Glomerular visceral epithelial cell (primary cell): ENCODE measurements around the gene PLEKHH1.

Source experiments
- DNase-seq: peaks from one replicate; pipeline ENCODE4 v3.0.0-alpha.2; 2016; ENCODE audit errors: extremely low spot score

Gene PLEKHH1

DNA sequence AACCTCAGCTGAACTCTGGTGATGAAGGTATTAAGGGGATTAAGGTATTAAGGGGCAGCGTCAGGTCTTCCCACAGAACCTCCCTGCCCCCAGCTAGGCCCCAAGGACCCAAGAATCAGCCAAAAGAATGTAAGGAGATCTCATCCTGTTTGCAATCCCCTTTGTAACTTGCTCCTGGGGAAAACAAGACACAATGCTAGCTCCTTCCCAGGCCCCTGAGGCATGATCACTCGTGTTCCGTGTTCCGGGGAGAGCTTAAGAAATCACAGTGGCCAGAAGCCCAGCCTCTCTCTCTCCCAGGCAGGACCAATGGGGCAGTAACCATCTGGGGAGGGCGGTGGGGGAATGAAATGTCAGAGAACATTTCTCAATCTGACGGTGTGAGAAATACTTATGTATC, 33.8 kb downstream of the PLEKHH1 start:
- no peak for DNase-seq

DNA sequence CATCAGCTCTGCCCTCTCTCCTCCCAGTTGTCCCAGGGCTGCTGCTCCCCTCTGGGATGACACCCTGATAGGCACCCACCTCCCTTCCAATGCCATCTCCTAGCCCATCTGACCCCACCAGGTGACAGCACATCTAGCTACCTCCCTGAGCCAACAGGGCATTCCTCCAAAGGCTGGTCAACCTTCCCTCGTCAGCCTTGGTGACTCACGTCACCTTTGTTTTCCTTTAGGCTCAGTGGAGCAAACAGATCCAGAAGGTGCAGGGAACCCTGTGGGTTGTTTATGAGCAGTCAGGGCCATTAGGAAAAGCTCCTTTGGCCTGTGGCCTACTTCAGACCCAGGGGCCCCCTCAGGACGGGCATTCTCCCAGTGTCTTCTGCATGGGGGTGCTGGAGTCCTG, 34.6 kb downstream of the PLEKHH1 start:
- no peak for DNase-seq

DNA sequence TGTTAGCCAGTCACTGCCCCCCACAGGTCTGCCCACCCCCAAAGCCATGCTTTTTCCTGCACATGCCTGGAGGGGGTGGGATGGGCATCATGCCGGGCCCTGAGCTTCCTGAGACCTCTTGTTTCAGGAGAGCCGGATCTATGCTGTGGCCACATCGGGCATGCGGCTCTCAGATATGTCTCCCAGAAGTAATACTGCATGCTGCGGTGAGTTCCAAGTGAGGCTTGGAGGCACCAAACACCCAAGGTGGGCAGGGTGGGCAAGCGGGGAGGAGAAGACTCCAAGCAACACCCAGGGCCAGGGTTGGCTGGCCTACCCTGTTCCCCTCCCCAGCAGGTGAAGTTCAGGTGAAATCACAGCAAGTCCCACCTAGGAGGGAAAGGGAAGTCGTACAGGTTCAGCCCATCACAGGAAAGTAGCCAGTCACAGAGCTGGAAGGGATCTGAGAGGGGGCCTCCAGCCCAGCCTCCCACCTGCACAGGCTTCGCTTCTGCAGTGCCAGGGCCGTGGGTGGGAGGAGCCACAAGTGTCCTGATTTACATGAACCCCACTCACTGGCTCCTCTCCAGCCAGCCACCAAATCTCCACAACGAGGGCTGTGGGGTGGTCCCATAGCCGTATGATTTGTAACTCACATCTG, 36.0 kb downstream of the PLEKHH1 start:
- no peak for DNase-seq

DNA sequence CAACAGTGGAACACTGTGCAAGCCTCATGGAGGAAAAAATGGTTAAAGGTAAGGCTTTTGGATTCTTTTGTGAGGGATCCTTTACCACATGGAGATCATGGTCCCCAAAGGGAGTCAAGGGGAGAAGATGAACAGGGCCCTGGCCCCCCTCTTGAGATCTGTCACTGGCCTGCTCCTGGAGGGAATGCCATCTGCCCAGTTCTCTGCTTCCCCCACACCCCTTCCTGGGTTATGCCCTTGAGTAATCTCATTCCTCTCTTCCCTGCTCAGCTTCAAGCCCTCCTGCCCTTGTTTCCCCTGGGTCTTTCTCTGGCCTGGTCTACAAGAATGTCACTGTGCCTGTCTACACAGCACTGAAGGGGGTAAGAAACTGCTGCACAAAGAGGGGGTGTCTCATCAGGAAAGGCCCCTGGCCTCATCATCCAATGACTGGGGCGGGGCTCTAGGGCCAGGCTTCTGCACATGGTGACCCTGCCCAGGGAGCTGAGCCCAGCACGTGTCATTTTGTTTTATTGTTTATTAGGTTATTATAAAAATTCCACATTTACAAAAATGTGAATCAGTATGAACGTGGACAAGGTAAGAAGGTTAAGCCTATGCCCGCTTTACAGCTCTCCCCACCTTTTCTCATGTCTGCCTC, 36.7 kb downstream of the PLEKHH1 start:
- no peak for DNase-seq

DNA sequence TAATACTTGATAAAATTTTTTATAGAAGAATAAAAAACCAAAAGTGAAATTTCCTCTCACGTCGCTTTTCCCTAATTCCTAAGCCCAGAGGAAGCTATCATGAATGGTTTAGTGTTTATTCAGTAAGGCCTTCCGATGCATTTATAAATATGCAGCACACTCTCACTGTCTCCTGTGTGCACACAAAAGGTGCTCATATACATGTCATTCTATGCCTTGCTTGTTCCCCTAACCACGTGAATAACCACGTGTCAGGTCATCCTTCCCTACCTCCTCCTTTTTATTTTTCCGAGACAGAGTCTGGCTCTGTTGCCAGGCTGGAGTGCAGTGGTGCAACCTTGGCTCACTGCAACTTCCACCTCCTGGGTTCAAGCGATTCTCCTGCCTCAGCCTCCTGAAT, 37.4 kb downstream of the PLEKHH1 start:
- DNase-seq = no peak

DNA sequence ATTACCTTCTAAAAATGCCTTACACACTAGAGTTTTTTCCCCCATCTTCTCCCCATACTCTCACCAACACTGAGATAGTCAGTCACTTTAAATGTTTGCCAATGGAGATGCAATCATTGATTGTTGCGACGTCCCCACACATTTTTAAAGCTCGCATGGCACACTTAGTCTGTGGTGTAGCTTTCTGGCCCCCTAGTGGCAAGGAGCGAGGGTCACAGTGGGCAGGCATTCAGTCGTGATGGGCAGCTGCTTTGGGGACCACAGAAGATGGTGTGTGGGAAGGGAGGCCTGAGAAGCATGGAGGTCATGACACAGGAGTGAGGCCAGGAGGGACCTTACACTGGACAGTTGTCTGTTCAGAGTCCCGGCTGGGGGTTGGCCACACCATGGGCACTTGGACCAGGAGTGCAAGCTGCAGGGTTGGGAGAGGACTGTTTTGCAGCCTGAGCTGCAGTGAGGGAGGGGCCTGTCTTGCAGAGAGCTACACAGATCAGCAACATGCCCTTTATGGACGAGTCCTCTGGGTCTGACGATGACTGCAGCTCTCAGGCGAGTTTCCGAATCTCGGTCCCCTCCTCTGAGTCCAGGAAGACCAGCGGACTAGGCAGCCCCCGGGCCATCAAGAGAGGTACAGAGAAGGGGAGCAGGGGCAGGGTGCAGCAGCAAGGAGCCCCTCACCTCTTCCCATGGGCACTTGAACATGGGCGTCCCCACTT, 38.3 kb downstream of the PLEKHH1 start:
- peak; percentile 56 for DNase-seq

DNA sequence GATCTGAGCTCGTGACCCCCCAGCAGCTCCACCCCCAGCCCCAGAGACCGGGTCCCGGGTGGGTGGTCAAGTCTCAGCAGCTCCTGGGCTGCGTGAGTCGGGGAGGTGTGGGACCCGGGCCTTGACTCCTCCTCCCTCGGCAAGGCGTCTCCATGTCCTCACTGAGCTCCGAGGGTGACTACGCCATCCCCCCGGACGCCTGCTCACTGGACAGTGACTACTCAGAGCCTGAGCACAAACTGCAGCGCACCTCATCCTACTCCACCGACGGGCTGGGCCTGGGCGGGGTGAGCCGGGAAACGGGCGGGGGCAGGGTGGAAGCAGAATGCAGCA, 38.9 kb downstream of the PLEKHH1 start:
- DNase-seq = no peak

DNA sequence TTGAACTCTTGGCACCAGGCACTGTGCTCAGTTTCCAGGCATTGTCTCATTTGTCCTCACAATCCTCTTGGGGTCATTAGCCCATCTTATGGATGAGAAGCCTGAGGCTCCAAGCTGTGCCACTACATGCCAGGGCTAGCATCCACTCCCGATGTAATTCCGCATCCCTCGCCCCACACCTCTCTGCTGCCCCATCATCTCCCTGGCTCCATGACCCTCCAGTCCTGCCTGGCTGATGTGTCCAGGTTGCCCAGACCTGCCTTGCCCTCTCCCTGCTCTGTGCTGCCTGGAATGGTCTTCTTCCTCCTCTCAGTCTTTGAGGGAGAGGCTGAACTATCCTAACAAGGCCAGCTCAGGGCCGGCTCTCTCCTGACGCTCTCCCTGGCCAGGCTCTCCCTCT, 39.5 kb downstream of the PLEKHH1 start:
- no peak for DNase-seq

DNA sequence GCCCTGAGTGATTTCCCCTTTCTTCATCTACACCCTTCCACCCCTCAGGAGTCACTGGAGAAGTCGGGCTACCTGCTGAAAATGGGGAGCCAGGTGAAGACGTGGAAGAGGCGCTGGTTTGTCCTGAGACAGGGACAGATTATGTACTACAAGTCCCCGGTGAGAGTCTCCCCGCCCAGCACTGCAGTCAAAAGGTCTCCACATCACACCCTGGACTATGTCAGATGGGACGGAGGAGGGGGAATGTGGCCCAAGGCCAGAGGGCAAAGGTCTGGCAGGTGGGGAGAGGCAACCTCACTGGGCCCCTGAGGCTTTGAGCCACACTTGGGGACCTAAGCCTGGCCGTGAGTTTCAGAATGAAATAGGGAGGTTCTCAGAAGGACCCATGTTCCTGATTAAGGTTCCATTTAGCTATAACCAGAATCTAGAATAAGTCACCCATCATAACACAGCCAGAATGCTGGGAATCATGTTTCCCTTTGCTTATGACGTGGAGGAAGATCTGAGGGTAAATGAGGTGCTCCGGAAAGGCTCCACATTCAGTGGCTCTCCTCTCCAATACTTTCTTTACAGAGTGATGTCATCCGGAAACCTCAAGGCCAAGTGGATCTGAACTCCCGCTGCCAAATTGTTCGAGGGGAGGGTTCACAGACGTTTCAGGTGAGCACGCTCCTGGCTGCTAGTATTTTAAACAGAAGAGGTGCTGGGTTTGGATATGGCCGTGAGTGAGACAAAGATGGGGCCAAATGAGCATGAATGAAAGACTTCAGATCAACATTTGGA, 40.3 kb downstream of the PLEKHH1 start:
- no peak for DNase-seq

DNA sequence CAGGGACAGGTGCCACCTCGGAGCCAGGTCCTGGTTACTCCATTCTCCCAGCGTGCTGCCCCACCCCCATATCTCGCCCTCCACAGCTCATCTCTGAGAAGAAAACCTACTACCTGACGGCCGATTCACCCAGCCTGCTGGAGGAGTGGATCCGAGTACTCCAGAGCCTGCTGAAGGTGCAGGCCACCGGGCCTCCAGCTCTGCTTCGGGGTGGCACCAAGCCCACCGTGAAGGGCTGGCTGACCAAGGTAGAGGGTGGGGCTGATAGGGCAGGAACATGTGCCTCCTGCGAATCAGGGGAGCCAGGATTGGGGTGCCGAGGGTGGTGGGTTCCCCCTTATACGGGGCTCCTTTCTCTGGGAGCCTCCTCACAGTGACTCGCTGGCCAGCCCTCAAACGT, 41.1 kb downstream of the PLEKHH1 start:
- DNase-seq = no peak

DNA sequence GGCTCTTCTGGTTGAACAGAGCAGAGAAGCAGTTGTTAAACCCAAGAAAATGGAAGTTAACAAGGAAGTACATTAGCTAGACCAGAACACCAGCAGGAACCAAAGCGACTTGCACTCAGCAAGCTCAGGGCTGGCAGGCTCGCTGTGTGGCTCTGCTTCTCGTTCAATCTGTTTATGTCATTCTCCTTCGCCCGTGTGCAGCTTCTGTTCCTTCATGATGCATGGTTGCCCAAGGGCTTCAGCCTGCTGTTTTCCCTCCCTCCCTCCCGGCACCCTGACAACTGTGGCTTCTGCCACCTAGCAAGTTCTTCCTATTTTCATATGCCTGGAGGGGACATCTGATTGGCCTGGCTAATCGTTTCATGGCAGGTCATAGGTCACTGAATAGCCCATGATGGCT, 41.7 kb downstream of the PLEKHH1 start:
- no peak for DNase-seq

DNA sequence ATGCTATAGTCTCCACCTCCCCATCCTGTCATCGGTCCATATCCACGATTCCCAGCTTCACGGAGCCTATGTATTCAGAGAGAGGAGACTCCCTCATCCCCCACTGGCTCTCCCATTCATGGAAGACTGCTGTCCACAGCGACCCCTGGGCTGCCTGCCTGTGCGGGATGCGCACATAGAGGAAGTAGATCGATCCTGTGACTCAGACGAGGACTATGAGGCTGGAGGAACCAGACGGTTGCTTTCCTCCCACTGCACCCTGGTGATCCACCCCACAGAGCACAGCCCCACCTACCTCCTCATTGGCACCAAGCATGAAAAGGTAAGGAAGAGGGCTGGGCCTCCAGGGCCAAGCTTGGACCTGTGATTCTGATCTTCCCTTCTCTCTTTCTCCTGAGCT, 42.6 kb downstream of the PLEKHH1 start:
- no peak for DNase-seq

DNA sequence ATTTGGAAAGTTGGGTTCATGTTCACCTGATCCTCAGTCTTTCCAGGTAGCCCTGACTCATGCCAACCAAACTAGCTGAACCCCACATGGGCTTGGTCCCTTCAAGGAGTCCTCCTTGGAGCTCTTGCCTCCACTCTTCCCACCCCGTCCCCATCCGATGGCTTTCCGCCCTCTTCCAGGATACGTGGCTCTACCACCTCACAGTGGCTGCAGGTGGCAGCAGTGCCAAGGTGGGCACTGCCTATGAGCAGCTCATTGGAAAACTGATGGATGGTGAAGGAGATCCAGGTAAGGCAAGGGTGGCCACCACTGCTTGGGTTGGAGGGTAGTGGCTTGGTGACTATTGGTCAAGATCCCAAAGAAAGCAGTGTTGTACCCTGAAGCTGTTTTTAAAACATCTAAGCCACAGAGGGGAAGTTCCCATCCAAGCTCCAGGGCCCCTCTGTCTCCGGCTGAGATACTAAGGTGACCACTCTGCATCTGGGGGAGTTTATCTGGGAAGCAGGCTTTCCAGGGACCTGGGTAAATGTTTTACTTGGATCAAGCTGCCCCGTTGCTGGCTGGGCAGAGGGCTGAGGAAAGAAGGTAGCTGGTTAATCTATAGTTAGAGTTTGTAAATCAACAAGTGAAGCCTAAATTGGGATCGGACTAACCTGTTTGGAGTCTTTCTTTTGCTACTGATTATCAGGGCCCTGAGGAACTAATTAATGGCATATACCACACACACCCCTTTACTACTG, 43.3 kb downstream of the PLEKHH1 start:
- no peak for DNase-seq

DNA sequence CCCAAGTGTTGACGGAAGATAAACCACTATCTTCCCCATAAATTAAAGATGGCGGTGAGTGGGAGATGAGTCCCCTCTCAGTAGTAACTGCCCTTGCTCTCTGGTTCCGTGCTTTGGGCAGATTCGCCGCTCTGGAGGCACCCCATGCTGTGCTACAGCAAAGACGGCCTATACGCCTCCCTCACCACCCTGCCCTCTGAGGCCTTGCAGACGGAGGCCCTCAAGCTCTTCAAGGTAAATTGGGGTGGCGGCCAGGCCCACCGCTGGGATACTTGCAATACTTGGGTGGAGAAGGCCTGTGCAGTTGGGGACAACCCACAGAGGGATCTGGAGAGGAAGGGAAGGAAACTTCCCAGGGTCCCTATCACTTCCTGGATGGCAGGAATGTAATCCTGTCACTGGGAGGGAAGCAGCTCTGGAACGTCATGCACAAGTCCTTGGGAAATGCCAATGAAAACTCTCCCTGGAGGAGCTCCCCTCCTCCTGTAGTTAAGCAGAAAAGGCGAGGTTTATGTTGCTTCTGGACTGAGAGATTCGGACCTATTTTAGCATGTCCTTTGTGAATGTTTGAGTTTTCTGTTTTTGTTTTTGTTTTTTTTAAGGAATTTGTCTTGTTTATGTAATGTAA, 44.2 kb downstream of the PLEKHH1 start:
- no peak for DNase-seq

DNA sequence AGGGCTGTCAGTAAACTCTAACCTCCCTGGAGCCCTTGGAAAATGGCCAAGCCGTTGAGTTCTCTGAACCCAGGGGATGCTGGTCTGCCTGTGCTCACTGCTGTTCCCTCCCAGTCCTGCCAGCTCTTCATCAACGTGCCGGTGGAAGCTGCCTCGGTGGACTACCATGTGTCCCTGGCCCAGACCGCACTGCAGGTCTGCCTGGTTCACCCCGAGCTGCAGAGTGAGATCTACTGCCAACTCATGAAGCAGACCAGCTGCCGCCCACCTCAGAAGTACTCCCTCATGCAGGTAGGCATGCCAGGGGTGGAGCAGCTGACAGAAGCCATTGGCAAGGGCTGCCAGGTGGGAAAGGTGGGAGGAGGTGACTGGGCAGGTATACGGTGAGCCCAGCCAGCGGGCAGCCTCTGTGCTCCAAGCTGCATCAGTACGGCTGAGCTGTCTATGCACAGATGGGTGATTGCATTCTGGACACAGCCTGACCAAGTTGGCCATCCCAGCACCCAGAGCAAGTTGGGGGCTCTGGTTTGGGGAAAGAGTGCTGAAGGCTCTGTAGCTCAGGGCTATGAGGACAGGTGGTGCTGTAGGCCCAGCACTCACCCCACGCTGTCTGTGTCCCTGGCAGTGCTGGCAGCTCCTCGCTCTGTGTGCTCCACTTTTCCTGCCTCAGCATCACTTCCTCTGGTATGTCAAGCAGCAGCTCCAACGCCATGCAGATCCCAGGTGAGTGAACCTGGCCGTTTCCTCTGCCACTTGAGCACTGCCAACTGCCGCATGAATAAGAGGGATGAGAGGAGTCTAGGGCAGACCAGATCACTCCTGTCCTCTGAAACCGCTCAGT, 45.0 kb downstream of the PLEKHH1 start:
- no peak for DNase-seq

DNA sequence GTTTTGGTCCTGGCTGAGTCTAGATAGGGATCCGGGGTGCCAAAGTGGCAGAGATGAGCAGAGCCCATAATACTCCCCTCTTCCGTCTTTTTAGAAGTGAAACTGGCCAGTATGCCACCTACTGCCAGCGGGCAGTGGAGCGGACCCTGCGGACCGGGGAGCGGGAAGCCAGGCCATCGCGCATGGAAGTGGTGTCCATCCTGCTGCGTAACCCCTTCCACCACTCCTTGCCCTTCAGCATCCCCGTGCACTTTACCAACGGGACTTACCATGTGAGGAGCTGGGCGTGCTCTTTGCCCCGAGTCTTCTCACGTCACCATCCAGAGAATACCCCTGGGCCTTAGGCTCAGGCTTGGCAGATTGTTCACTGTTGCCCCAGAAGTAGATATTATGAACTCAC, 46.0 kb downstream of the PLEKHH1 start:
- no peak for DNase-seq

DNA sequence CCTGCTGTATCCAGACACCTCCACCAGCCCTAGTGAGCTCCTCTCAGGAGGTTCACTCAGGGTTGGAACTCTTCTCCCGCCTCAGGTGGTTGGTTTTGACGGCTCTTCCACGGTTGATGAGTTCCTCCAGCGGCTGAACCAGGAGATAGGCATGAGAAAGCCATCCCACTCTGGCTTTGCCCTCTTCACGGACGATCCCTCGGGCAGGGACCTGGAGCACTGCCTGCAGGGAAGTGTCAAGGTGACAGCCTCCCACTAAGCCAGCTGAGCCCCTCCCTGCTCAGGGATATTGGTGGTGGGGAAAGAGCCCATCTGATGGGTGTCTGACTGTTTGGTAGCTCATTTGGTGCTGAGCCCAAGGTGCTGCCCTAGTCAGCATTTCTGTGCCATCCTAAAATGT, 46.5 kb downstream of the PLEKHH1 start:
- DNase-seq = no peak

DNA sequence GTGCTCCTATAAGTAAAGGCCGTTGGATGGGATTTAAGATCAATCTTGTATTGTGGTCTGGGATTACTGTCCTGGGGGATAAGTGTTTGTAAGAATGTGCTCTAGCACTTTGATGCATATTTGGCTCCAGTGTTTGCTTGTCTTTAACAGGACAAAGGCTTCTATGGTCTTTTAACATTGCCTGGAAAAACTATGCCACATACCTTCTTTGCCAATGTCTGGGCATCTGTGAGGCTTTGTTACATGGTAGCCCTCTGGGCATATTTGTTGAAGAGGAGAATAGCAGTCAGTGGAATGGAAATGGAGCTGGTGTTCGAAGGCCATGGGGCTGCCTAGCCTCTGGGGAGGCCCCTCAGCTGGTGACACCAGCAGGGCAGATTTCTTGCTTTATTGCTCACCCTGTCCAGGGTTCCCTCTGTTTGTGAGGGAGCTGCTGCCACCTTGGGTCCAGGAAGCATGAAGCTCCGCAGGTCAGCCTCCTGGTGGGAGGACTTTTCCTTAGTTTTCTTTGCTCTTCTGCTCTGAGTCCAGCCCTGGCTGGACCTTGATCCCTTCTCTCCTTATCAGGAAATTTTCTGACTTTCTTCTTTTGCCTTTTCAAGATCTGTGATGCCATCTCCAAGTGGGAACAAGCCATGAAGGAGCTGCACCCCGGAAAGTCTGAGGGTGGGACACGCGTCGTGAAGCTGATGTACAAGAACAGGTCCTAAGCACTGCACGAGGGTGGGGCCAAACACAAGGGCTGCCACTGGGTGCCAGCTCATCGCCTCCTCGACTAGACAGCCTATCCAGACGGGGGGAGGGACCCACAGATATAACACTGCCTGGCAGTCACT, 47.5 kb downstream of the PLEKHH1 start:
- DNase-seq = no peak

DNA sequence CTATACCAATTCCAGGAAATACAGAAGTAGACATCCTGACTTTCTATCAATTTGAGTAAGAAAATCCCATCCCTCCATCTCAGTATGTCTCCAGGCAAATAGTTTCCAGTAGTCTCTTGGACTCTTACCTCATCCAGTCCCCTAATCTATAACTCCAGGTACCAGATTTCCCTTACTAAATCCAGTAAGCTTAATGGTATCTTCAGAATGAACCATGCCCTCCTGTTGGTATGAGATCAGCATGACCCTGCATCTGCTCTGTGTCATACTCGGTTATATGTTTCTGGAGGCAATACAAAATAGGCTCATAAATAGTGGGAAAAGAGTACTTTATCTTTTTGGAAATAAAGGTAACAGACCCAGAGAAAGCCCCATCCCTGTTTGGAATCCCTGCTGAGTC, 48.6 kb downstream of the PLEKHH1 start:
- no peak for DNase-seq

DNA sequence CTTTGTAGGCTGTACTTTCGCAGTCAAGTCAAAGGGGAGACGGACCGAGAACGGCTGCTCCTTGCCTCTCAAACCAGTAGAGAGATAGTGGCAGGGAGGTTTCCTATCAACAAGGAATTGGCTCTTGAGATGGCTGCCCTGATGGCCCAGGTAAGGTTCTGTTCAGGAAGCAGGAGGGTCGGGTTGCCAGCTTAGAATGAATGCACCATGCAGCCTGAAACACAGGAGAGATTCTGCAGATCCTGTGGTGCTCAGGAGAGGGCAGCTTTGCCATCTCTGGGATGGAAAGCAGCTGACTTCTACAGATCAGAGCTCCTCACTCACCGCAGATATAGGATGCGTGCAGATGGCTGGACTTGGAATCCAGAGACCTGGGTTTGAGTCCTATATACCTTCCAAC, 49.0 kb downstream of the PLEKHH1 start:
- no peak for DNase-seq
